Suprapubic skin (tissue), 3 donors: ENCODE measurements around the gene AGPS.

Experiments
- CTCF ChIP-seq, 2 donors: fragments of 200-600 bp in 1 of 2; fragments of 450-650 bp in 1 of 2; sonication (generic) in 1 of 2; IDR thresholded peaks; one replicate each; pipeline ENCODE4 v1.5.1; 2016 to 2019; ENCODE audit warnings: antibody characterized with exemption in 2 of 2, mild to moderate bottlenecking in 1 of 2, moderate library complexity in 1 of 2
- POLR2AphosphoS5 ChIP-seq, 3 donors: sonication (generic); formaldehyde crosslinking; IDR thresholded peaks; one replicate each; pipeline ENCODE4 v1.6.1; 2017; ENCODE audit warnings: antibody characterized with exemption in 3 of 3

GRCh38 chr2:177593402-177593801, 200.8 kb downstream of the AGPS start:
- TF ChIP-seq CTCF (IDR thresholded peaks at IDR 0.05) (no peak), POLR2AphosphoS5 (IDR thresholded peaks at IDR 0.05) (no peak)
